ENCODE measurements around the gene PGM1. TPM values are rescaled to one million over a fixed set of nuclear protein-coding genes. Genes with fewer than 3 reads are reported as not detected.

The PGM1 gene
- total and polyA plus RNA-seq, 2 of the 13 experiments (the other 11 are each of a cell fraction or from before 2014, with no cell fraction given) = 51.6 to 105 TPM

- no peak for TF ChIP-seq ZNF646 (CRISPR knock-in tag; IDR thresholded peaks at IDR 0.05)
- TF ChIP-seq KDM4B (CRISPR knock-in tag; IDR thresholded peaks at IDR 0.05) = no peak
- TF ChIP-seq ZXDC (CRISPR knock-in tag; IDR thresholded peaks at IDR 0.05) = no peak
- TF ChIP-seq NR3C1 (CRISPR knock-in tag; IDR thresholded peaks at IDR 0.05) = no peak
- TF ChIP-seq ZNF30 (CRISPR knock-in tag; IDR thresholded peaks at IDR 0.05) = no peak
- TF ChIP-seq PREB (CRISPR knock-in tag; IDR thresholded peaks at IDR 0.05) = no peak
- TF ChIP-seq ZNF616 (CRISPR knock-in tag; IDR thresholded peaks at IDR 0.05; ENCODE audit: low read depth) = no peak
- no peak for TF ChIP-seq PRDM4 (CRISPR knock-in tag; IDR thresholded peaks at IDR 0.05; ENCODE audit: borderline replicate concordance)
- peak; percentile 49; the same call in 1 of the 2 replicates for TF ChIP-seq HOXD1 (CRISPR knock-in tag; IDR thresholded peaks at IDR 0.05)
- TF ChIP-seq ZBTB39 (CRISPR knock-in tag; IDR thresholded peaks at IDR 0.05) = no peak
Observed at GRCh38 chr1:63640633-63641567, 47.7 kb downstream of the PGM1 start (continued).

Measured in HepG2 (cell line).